HepG2 (cell line): ENCODE measurements around the gene PRDX5. TPM values are rescaled to one million over a fixed set of nuclear protein-coding genes. Genes with fewer than 3 reads are reported as not detected.

ENCODE experiments used
- ATAC-seq: fragments of 200-7000 bp; cut with Tn5 transposase; 3 replicates; pipeline ENCODE4 v1.9.1; 2020; ENCODE audit warnings: mild to moderate bottlenecking, moderate library complexity
- BruUV-seq: library from RNA; stranded (reverse); fragments of 400-500 nt; replicated peaks from 2 replicates; lab custom pipeline; 2021; lab: Mats Ljungman, UMichigan
- CTCF ChIA-PET: fragments of 300-600 bp; formaldehyde crosslinking; extraction: SDS; loops from one replicate; lab custom pipeline; 2021; ENCODE audit warnings: low total read pairs, inconsistent platforms, low intra/inter-chr PET ratio; lab: Yijun Ruan, JAX
- POLR2A ChIA-PET: fragments of 350-600 bp; sonication (Branson Sonifier 250); formaldehyde crosslinking; loops from one replicate; lab custom pipeline; 2020; ENCODE audit warnings: antibody characterized with exemption, inconsistent platforms; lab: Yijun Ruan, JAX
- DNase-seq: peaks from one replicate; pipeline ENCODE4 v3.0.0-alpha.2; 2015; ENCODE audit warnings: low spot score
- FAIRE-seq: peaks from 3 replicates; lab custom pipeline; 2011; peaks lifted over from hg19 to GRCh38; lab: Jason Lieb, UNC
- H2AFZ ChIP-seq: one replicate; pipeline ENCODE4 v1.6.1; 2011; ENCODE audit warnings: low read length, inconsistent platforms
- H3K27ac ChIP-seq: fragments of 300-600 bp; 3 replicates; pipeline ENCODE4 v1.8.0; 2011; ENCODE audit warnings: mixed run types, mild to moderate bottlenecking, mixed read lengths, low read length, inconsistent platforms; ENCODE audit not compliant: insufficient read depth; ENCODE audit errors: extremely low read length
- H3K27me3 ChIP-seq, 2 experiments: fragments of 200-600 bp in 1 of 2; 2 replicates in 1 of 2; 3 replicates in 1 of 2; pipeline versions ENCODE4 v1.6.0 to v1.8.0; 2011; ENCODE audit warnings: low read length in 2 of 2, mild to moderate bottlenecking in 2 of 2, moderate library complexity in 2 of 2, inconsistent platforms in 1 of 2; ENCODE audit not compliant: insufficient read depth in 2 of 2, control insufficient read depth in 1 of 2
- H3K36me3 ChIP-seq, 2 experiments: fragments of 200-600 bp in 1 of 2; replicated peaks in 1 of 2; 2 replicates in 1 of 2; 3 replicates in 1 of 2; pipeline versions ENCODE4 v1.5.1 to v1.8.0; 2011; ENCODE audit warnings: low read length in 2 of 2, inconsistent platforms in 1 of 2; ENCODE audit not compliant: insufficient read depth in 2 of 2, control insufficient read depth in 1 of 2
- H3K4me1 ChIP-seq: 2 replicates; pipeline ENCODE4 v1.5.1; 2012; ENCODE audit warnings: low read length, inconsistent platforms; ENCODE audit not compliant: insufficient read depth
- H3K4me2 ChIP-seq: 2 replicates; pipeline ENCODE4 v1.6.0; 2011; ENCODE audit warnings: low read depth, low read length, inconsistent platforms
- H3K4me3 ChIP-seq, 3 experiments: fragments of 200-600 bp in 1 of 3; sonication (generic), shearing (Covaris generic) in 1 of 3; replicated peaks in 1 of 3; 2 replicates each; pipeline ENCODE4 v1.5.1; 2011 to 2016; ENCODE audit warnings: low read length in 3 of 3, inconsistent platforms in 2 of 3, low read depth in 2 of 3, mild to moderate bottlenecking in 2 of 3, control low read depth in 1 of 3, mixed read lengths in 1 of 3; ENCODE audit not compliant: insufficient read depth in 1 of 3
- H3K79me2 ChIP-seq: one replicate; pipeline ENCODE4 v1.6.1; 2011; ENCODE audit warnings: low read length, inconsistent platforms; ENCODE audit not compliant: insufficient read depth
- H3K9ac ChIP-seq: 2 replicates; pipeline ENCODE4 v1.6.0; 2011; ENCODE audit warnings: mild to moderate bottlenecking, low read depth, low read length, inconsistent platforms; ENCODE audit not compliant: insufficient read depth
- H3K9me3 ChIP-seq: 2 replicates; pipeline ENCODE4 v1.5.1; 2012; ENCODE audit warnings: mild to moderate bottlenecking, low read length
- H4K20me1 ChIP-seq: 2 replicates; pipeline ENCODE4 v1.6.0; 2011; ENCODE audit warnings: inconsistent platforms, mild to moderate bottlenecking, low read length, moderate library complexity; ENCODE audit not compliant: insufficient read depth
- KLF13 ChIP-seq: sonication (generic); formaldehyde crosslinking; IDR thresholded peaks from 2 replicates; pipeline ENCODE4 v1.4.0; 2020; ENCODE audit warnings: mild to moderate bottlenecking, missing genetic modification reagents
- NFE2L1 ChIP-seq: sonication (generic); formaldehyde crosslinking; IDR thresholded peaks from 2 replicates; pipeline ENCODE4 v1.4.0; 2020; ENCODE audit warnings: missing genetic modification reagents, mild to moderate bottlenecking, borderline replicate concordance
- ONECUT2 ChIP-seq: sonication (generic); formaldehyde crosslinking; IDR thresholded peaks from 2 replicates; pipeline ENCODE4 v1.4.0; 2020; ENCODE audit warnings: missing genetic modification reagents
- RELA ChIP-seq: sonication (generic); formaldehyde crosslinking; IDR thresholded peaks from 2 replicates; pipeline ENCODE4 v1.4.0; 2020; ENCODE audit warnings: missing genetic modification reagents
- RXRA ChIP-seq: sonication (generic); formaldehyde crosslinking; IDR thresholded peaks from 2 replicates; pipeline ENCODE4 v1.5.1; 2020; ENCODE audit warnings: missing genetic modification reagents
- SETDB1 ChIP-seq: sonication (generic); formaldehyde crosslinking; IDR thresholded peaks from 2 replicates; pipeline ENCODE4 v1.5.1; 2020; ENCODE audit warnings: missing genetic modification reagents, mild to moderate bottlenecking, borderline replicate concordance
- ZBTB49 ChIP-seq: sonication (generic); formaldehyde crosslinking; IDR thresholded peaks from 2 replicates; pipeline ENCODE4 v1.4.0; 2020; ENCODE audit warnings: missing genetic modification reagents, borderline replicate concordance
- ZFP36 ChIP-seq: fragments of 150-350 bp; IDR thresholded peaks from 2 replicates; pipeline ENCODE4 v1.6.1; 2018; ENCODE audit warnings: borderline replicate concordance, low read length, low read depth; ENCODE audit not compliant: partially characterized antibody
- ZFP41 ChIP-seq: sonication (generic); formaldehyde crosslinking; IDR thresholded peaks from 2 replicates; pipeline ENCODE4 v1.4.0; 2020; ENCODE audit warnings: mild to moderate bottlenecking, missing genetic modification reagents, borderline replicate concordance
- ZFP62 ChIP-seq: sonication (generic); formaldehyde crosslinking; IDR thresholded peaks from 2 replicates; pipeline ENCODE4 v1.4.0; 2020; ENCODE audit warnings: missing genetic modification reagents
- ZNF253 ChIP-seq: sonication (generic); formaldehyde crosslinking; IDR thresholded peaks from 2 replicates; pipeline ENCODE4 v1.8.0; 2022; ENCODE audit warnings: mild to moderate bottlenecking, missing genetic modification reagents, borderline replicate concordance
- ZNF430 ChIP-seq: sonication (generic); formaldehyde crosslinking; IDR thresholded peaks from 2 replicates; pipeline ENCODE4 v1.9.0; 2021; ENCODE audit warnings: mild to moderate bottlenecking, missing genetic modification reagents
- ZNF446 ChIP-seq: sonication (generic); formaldehyde crosslinking; IDR thresholded peaks from 2 replicates; pipeline ENCODE4 v1.5.0; 2020; ENCODE audit warnings: mild to moderate bottlenecking, missing genetic modification reagents
- ZNF501 ChIP-seq: sonication (generic); formaldehyde crosslinking; IDR thresholded peaks from 2 replicates; pipeline ENCODE4 v1.5.1; 2020; ENCODE audit warnings: mild to moderate bottlenecking, moderate library complexity, missing genetic modification reagents
- ZNF530 ChIP-seq: sonication (generic); formaldehyde crosslinking; IDR thresholded peaks from 2 replicates; pipeline ENCODE4 v1.5.0; 2020; ENCODE audit warnings: low read depth, mild to moderate bottlenecking, missing genetic modification reagents
- ZNF766 ChIP-seq: sonication (generic); formaldehyde crosslinking; IDR thresholded peaks from 2 replicates; pipeline ENCODE4 v1.5.0; 2020; ENCODE audit warnings: missing genetic modification reagents, borderline replicate concordance
- WGBS: methylation state at CpG from one replicate; pipeline ENCODE4 v1.1.6; 2017; ENCODE audit warnings: low lambda C conversion rate; 5-methylcytosine and 5-hydroxymethylcytosine counted together
- in situ Hi-C: cut with HindIII; loops from 2 replicates; pipeline ENCODE4 v1.10.0; 2017; ENCODE audit warnings: low pct_unique_long_range_greater_than_20kb; ENCODE audit not compliant: extremely low pct_ligation_motif_present
- intact Hi-C: fragments of 100-400 bp; cut with micrococcal nuclease; formaldehyde crosslinking; loops from one replicate; pipeline ENCODE4 v1.10.0; 2022; ENCODE audit not compliant: unreplicated experiment
- polyA plus RNA-seq, 8 experiments: library from polyadenylated mRNA; depleted of rRNA in 3 of 8; stranded (reverse) in 7 of 8; unstranded in 1 of 8; fragments of >200 nt; fragmentation: Illumina TruSeq in 4 of 8; extraction: Trizol in 4 of 8; gene quantifications; 2 replicates each; pipeline versions ENCODE4 v1.2.1 to v1.2.3, GENCODE V29; 2011 to 2016; ENCODE audit warnings: low read depth in 4 of 8, missing spikeins in 1 of 8, mixed read lengths in 1 of 8; ENCODE audit not compliant: insufficient read depth in 1 of 8
- total RNA-seq, 5 experiments: library from RNA; depleted of rRNA; stranded (reverse); fragments of >200 nt; fragmentation: Illumina TruSeq; extraction: Trizol; gene quantifications; 2 replicates each; pipeline ENCODE4 v1.2.3, GENCODE V29; 2016; ENCODE audit warnings: low read depth in 1 of 5
- TF ChIP-seq, protein P1 (sequence below): IDR thresholded peaks from 2 replicates; pipeline ENCODE4 v1.6.1; 2016; ENCODE audit warnings: low read depth, control low read depth
- TF ChIP-seq, protein P2 (sequence below): sonication (generic); IDR thresholded peaks from 2 replicates; pipeline ENCODE4 v1.6.1; 2016; ENCODE audit warnings: low read depth, borderline replicate concordance

PRDX5 gene
- total and polyA plus RNA-seq, 2 of the 13 experiments (the other 11 are each of a cell fraction or from before 2014, with no cell fraction given), result 215 to 311 TPM

GRCh38 chr11:64304316-64305072 lies 13.4 kb upstream of the PRDX5 start (continued):
- no peak for TF ChIP-seq ZFP36
- TF ChIP-seq ZNF501 (CRISPR knock-in tag), result peak; percentile 88
- TF ChIP-seq ZNF446 (CRISPR knock-in tag), result peak; percentile 41; the same call in 1 of the 2 replicates
- peak; percentile 56; the same call in 1 of the 2 replicates for TF ChIP-seq NFE2L1
- TF ChIP-seq, protein P1, sequence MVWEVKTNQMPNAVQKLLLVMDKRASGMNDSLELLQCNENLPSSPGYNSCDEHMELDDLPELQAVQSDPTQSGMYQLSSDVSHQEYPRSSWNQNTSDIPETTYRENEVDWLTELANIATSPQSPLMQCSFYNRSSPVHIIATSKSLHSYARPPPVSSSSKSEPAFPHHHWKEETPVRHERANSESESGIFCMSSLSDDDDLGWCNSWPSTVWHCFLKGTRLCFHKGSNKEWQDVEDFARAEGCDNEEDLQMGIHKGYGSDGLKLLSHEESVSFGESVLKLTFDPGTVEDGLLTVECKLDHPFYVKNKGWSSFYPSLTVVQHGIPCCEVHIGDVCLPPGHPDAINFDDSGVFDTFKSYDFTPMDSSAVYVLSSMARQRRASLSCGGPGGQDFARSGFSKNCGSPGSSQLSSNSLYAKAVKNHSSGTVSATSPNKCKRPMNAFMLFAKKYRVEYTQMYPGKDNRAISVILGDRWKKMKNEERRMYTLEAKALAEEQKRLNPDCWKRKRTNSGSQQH (CRISPR knock-in tag), result peak; percentile 58; the same call in 1 of the 2 replicates
- peak; percentile 55; the same call in 1 of the 2 replicates for TF ChIP-seq RXRA (CRISPR knock-in tag)
- TF ChIP-seq, all 625 proteins: peak for 160

GRCh38 chr11:64305075-64305690 lies 12.7 kb upstream of the PRDX5 start, which contains the start of gene ESRRA:
Gene ESRRA (plus strand): TSS chr11:64305524. CDS start chr11:64307180, 1,656 bp downstream.
- in situ Hi-C loops (no loop called here), intact Hi-C loops (loop anchor here (2.0 to 10.0 kb wide), 2 partner anchors 34 to 120 kb away; partner anchors contain the start of gene STIP1)
- ATAC-seq, result peak; percentile 66
- no TSS peak for BruUV-seq
- peaks cover 15% of the 10 kb centered on the region for H3K79me2 ChIP-seq
- no peaks in the 10 kb centered on the region for H3K9me3 ChIP-seq
- peak within 1 kb of the TSS; percentile 97 for H3K4me2 ChIP-seq
- peaks cover 66% of the 10 kb centered on the region for H3K4me1 ChIP-seq
- ChIA-PET CTCF (interaction anchor here (1.3 kb wide), 1 partner anchor 101 kb away, joined by 7 read pairs; no protein-coding TSS in a partner anchor), POLR2A (interaction anchor here (0.9 to 5.5 kb wide), 16 partner anchors 12 to 473 kb away, joined by 3 to 103 read pairs (median 6); partner anchors contain the start of genes BAD, FKBP2, GPR137 and NUDT22)
- H3K4me3 ChIP-seq, result peak within 1 kb of the TSS; percentile 68 to 85 (median 70)
- DNase-seq, result peak; percentile 97
- H3K27ac ChIP-seq, result peak within 1 kb of the TSS; percentile 94
- no peaks in the 10 kb centered on the region for H4K20me1 ChIP-seq
- no peak within 1 kb of the TSS for H2AFZ ChIP-seq
- FAIRE-seq, result peak; percentile 84
- H3K36me3 ChIP-seq, result no peaks in the 10 kb centered on the region
- WGBS, result 0% methylated on average over 20 of the region's 81 CpGs
- H3K9ac ChIP-seq, result peak within 1 kb of the TSS; percentile 88
- peaks cover 0 to 7% of the 10 kb centered on the region in 2 experiments; a peak in 3 of 5 replicates for H3K27me3 ChIP-seq
- TF ChIP-seq ZBTB49 (CRISPR knock-in tag) (no peak), ZFP41 (no peak), ONECUT2 (no peak), ZNF430 (CRISPR knock-in tag) (no peak), KLF13 (CRISPR knock-in tag) (no peak), SETDB1 (CRISPR knock-in tag) (no peak), ZFP62 (CRISPR knock-in tag) (no peak), ZNF766 (CRISPR knock-in tag) (no peak), ZNF530 (CRISPR knock-in tag) (no peak), ZNF253 (CRISPR knock-in tag) (no peak), RELA (CRISPR knock-in tag) (no peak; the same call in 1 of the 2 replicates)
- TF ChIP-seq, protein P2, sequence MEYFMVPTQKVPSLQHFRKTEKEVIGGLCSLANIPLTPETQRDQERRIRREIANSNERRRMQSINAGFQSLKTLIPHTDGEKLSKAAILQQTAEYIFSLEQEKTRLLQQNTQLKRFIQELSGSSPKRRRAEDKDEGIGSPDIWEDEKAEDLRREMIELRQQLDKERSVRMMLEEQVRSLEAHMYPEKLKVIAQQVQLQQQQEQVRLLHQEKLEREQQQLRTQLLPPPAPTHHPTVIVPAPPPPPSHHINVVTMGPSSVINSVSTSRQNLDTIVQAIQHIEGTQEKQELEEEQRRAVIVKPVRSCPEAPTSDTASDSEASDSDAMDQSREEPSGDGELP, result peak; percentile 95
